Inflammatory macrophage treated with lipopolysaccharide for 4 hours (primary cell): ENCODE results near the gene MRPL50.

Experiments used
- DNase-seq: peaks from one replicate; pipeline ENCODE4 v3.0.0-alpha.2; 2020

Gene MRPL50

DNA sequence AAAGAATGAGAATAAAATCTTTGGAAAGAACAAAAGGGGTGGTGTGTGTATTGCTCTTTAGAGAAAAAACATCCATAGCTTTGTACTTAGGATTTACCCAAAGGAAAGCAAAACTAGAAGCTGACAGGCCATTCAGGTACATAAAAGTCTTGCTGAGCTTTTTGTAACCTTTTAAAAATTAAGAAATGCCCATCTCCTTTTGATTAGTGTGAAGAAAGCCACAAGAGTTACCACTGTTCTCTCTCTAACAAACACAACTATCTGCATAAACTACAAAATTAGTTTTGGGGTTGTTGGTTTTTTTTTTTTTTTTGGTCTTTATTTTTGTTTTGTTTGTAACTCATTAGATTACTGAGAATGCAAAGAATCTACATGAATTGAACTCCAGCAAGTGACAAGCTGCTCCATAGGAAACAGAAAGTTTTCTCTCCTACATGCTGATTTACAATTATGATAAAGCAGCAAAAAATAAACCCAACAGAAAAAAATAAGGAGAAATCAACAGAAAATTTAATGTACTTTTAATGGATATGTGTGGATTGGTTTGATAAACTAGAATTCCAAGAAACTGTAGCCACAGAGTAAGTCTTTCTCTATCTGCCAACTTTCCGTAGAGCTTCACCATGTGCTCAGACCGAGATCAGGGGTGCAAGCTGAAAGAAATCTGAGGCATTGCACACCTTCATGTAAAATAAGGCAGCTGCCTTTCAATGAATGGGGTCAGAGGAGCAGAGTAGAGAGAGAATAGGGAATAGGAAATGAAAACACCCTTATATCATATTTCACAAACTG lies 25.9 kb downstream of the MRPL50 start:
- DNase-seq, result no peak

DNA sequence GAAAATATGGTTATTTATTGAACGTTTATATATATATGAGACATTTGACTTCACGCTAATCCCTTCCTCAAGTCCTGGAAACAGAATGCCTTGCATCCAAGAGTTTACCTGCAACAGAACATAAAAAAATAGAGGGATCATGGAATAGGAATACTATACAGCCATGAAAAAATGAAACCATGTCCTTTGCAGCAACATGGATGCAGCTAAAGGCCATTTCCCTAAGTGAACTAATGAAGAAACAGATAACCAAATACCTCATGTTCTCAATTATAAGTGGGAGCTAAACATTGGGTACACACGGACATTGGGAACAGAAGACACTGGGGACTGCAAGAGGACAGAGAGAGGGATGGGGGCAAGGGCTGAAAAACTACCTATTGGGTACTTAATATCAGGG lies 26.6 kb downstream of the MRPL50 start:
- DNase-seq, result no peak

DNA sequence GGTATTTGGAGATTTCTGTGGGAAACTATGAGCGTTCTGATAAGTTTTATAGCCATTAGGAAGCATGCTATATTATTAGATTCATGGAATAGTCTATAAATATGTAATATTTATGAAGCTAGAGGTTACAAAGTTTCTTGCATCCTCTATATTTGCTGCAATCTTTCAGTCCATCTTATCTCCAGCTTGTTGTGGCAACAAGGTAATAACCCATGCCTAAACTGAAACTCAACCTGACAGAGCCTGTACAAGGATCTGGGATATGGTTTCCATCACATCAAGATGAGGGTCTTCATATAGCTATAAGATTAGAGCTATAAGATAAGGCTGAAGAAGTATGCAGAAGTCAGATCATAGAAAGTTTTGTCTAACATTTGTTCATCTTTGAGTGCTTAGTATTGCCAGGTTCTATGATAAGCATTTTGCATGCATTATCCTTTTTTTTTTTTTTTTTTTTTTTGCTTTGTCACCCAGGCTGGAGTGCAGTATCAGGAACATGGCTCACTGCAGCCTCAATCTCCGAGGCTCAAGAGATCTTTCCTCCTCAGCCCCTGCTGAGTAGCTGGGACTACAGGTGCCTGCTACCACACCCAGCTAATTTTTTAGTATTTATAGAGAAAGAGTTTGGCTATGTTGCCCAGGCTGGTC lies 28.4 kb downstream of the MRPL50 start:
- DNase-seq, result no peak

DNA sequence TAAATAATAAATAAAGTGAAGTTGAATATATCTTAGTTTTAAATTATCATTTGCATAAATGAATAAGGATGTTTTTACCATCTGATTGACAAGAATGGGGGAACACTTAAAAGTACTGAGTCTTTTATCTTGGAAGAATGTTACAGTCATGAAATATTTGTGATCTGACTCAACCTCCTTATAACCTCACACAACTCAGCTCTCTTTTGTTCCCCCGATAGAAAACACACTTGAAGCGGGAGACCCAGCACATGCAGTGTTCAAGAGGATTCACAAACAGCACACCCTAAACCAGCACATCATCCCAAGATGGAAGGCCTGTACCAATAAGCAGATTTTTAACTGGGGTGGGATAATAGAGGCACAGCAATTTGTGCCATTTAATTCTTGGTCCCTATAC lies 29.1 kb downstream of the MRPL50 start:
- DNase-seq, result no peak

DNA sequence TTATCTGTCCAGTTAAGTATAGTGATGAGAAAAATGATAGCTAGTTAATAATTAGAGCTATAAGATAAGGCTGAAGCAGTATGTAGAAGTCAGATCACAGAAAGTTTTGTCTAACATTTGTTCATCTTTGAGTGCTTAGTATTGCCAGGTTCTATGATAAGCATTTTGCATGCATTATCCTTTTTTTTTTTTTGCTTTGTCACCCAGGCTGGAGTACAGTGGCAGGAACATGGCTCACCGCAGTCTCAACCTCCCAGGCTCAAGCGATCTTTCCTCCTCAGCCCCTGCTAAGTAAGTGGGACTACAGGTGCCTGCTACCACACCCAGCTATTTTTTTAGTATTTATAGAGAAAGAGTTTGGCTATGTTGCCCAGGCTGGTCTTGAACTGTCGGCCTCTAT lies 31.1 kb downstream of the MRPL50 start:
- no peak for DNase-seq

DNA sequence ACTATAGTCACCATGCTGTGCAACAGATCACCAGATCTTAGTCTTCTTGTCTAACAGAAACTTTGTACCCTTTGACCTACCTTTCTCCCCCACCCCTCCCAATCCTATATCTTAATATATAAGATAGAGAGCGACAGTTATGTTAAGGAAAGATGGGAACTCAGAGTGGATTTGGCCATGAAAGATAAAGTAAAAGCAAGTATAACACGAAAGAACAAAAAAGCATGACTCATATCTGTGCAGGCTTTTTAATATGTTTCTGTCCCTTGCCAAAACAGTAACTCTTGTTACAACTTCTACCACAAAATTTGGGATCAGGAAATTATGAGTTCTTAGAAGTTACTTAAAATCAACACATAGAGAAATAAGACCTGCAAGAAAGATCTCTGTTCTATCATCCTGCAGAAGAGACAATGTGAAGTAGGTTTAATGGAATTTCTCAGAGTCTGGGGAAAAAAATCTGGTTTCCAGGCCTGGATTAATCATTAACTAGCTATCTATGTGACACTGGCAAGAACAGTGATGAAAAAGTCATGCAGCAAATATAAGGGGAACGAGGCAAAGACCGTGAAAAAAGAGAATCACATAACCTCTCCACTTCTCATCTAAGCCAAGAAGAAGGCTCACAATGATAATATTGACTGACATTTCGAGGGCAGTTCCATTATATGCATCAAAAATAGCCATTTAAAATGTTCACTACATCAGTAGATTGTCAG lies 32.2 kb downstream of the MRPL50 start:
- no peak for DNase-seq

DNA sequence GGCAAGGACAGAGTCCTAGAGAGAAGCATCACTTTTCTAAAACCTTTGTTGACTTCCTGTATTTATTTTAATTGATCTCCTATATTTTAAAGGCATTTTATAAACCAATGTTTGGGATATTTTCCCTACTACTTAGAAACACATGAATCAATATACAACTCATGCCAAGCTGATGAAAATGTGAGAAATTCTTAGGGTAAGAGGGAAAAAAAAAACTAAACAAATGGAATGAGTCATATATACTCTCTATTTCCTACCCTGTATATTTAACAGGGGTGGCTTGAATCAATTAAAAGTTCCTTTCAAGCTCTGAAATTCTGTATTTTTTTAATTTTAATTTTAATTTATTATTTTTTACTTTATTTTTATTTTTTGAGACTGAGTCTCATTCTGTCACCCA lies 33.2 kb downstream of the MRPL50 start:
- no peak for DNase-seq

DNA sequence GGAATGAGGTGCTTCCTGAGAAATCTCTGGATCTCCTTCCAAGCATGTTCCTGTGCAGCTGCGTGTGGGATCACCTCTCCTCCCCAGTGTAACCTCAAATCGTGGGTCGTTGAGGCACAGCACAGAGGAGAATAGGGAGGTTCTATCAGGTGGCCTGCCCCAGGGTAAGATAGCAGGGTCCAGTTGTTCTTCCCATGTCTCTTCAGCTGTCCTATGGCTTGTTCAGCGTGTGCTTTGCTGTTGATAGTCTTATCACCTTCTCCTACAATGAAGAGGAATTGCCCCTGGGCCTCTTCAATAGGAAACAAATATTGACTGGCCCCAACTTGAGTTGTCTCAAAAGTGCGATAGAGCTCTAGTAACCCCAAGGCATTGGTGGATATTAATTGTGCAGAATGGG lies 36.0 kb downstream of the MRPL50 start:
- DNase-seq, result no peak

DNA sequence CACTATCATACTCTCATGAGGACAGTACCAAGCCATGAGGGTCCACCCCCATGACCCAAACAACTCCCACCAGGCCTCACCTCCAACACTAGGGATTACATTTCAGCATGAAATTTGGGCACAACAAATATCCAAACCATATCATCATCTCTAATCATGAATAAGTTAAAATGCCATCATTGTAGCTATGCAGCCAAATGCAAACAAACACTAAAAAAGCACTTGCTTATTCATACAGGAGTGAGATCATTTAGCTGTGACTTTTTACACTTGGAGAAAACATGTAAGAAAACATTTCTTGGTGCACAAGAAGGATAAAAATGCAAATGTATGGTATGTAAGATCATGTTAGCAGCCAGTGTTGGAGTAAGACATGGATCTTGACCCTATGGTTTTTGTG lies 37.8 kb downstream of the MRPL50 start:
- no peak for DNase-seq

DNA sequence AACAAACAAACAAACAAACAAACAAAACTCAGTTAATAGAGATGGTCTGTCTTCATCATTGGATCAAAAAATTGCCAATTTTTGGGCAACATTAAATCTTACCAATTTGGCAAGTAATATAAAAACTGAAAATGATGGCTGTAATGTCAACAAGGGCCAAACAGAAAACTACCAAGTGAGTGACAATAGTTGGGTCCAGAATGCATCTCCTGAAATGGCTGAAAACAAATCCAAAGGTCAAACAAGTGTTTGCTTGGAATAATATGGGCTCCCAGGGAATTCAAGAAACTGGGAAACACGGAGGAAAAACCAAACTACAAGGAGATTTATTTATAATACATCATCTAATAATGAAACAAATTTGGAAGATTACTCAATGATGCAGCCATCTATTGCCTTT lies 38.7 kb downstream of the MRPL50 start:
- no peak for DNase-seq

DNA sequence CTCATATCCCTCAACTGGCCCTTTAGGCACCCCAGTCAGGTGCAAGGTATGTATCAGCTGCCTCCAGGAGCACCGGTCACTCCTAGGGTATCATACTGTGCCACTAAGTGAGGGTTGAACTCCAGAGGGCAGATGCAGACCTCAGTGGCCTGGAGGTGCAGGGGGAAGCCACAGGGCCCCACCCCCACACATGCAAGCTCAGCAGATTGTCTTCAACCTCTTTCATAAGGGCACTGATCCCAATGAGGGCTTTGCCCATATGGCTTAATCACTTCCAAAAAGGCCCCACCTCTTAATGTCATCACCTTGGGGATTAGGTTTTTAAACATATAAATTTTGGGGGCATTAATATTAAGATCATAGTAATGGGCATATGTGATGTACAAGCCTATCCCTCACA lies 41.8 kb downstream of the MRPL50 start:
- no peak for DNase-seq

DNA sequence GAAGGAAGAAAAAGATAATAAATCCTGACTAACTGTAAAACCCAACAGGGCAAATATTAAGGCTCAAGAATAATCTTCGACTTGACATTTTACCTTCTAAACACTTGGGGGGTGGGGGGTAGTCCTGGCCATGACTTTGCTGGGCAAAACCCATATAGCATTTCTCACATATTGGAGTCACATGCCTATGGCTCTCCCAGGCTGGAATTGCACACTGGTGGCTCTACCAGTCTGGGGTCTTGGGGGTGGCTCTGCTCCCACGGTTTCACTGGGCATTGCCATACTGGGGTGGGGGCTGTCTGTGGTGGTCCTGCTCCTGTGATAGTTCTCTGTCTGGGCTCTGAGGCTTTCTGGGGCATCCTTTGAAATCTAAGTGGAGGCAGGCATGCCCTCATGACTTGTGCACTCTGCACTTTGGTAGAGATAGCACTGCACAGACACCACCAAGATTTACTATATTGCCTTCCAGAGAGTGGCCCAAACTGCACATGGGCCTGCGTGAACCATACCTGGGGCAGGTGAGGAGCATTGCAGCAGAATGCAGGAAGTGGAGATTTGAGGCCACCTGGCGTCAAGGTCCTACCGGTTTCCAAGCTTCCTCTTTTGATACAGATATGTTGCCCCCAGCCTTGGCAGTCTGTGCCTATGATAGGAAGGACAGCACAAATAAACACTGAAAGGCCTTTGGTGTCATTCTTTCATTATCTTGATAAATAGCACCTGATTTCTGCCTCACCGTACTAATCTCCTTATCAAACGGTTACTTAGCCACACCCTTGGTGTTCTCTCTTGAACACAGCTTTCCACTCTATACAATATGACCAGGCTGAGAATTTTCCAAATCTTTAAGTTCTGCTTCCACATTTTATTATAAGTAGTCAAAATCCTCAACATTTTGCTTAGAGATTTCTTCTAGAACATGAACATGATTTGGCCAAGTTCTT lies 43.4 kb downstream of the MRPL50 start:
- no peak for DNase-seq

DNA sequence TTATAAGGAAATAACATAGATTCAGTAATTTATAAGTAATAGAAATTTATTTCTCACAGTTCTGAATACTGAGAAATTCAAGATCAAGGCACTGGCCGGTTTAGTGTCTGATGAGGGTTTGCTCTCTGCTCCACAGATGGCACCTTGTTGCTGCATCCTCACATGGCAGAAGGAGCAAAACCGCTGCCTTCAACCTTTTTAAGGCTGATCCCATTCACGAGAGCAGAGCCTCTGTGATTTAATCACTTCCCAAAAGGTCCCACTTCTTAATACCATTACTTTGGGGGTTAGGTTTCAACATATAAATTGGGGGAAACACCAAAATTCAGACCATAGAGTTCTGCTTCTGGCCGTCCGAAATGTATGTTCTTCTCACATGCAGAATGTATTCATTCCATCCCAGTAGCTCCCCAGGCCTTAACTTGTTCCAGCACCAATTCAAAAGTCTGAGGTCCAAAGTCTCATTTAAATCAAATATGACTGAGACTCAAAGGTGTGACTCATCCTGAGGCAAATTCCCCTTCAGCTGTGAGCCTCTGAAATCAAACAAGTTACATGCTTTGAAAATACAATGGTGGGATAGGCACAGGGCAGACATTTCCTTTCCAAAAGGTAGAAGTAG lies 44.2 kb downstream of the MRPL50 start:
- no peak for DNase-seq

DNA sequence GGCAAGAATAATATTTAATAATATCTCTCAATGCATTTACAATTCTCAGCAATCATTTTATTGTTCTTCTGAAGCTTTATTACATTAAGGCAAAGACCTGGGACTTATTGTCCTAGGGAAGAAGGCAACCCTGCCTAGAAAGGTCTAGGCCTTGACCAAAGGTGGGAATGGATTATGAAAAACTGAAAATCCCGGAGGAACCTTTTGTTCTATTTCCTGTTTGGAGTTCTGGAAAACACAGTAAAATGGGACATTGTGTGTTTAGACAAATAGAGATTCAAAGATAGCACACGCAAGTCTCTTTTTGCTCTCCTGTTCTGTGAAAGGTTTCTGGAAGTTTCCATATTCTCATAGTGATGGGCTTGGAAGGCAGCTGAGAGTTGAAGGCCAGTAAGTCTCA lies 44.7 kb downstream of the MRPL50 start:
- DNase-seq, result no peak

DNA sequence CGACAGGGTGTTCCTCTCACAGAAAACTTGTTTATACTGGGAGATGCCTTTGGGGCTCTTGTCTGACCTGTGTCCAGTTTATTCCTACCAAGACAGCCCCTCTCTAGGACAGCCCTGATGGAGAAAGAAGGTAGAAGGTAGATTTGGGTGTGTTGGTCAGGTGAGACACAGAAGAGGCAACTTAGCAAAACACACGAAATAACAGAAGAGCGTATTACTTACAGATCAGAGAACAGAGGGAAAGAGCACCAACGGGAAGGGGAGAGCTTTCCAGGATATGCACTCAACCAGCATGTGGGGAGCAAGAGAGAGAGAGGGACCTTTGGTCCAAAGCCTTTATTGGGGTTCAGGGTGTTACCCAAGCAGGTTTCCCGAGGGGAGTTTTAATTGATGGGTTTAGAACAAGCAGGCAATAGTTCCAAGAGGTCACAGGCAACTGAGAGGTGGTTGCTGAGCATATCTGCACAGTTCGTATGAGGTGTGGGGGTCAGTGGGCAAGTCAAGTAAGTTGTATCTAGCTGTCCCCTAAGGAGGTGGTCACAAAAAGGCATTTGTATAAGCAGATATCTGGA lies 45.4 kb downstream of the MRPL50 start:
- DNase-seq, result no peak

DNA sequence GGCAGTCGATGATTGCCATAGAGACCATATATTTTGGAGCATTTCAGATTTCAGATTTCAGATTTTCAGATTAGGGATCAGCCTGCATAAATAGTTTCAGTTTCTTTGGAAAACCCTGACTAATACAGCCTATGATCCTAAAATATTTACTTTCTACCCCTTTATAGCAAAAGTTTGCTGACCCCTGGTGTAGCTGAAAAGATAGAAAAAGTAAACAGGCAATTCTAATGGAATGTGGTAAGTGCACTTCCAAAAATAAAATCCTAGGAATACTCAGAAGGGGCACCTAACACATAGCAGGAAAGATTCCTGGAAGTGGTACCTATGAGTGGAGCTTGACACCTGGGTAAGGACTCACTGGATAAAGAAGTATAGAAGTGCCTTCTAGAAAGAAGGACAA lies 48.1 kb downstream of the MRPL50 start:
- no peak for DNase-seq

DNA sequence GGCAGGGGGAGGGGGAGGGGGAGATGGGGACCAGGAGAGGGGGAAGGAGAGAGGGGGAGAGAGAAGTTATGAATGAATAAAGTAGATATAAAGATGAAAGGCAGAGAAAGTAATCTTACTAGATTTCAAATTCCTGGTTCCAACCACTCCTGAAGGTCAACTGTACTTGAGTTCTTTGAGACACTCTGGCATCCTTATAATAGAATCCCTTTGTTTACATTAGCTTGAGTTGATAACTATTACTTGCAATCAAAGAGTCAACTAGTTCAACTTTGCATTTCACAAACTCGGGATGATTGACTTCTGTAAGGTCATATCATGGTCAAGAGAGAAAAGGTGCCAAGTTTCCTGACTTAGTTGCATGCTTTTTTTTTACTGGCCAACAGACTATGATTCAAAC lies 55.8 kb downstream of the MRPL50 start:
- DNase-seq, result no peak

DNA sequence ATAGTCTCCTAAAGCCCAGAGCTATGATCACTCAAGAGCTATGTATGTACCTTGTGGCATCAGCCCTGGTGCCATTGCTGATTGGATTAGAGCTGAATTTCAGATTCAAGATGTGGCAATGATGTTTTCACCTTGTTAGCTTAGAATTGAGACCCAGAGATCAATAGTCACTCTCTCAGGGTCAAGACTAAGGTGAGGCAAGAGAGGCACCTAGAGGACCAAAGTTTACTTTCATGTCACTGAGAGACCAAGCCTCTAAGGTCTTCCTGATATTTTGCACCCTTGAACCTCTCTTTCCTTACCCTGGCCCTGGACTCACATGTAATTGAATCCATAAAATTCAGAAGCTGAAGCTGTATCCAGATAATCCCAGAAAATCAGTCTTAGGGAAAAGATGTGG lies 56.5 kb downstream of the MRPL50 start:
- no peak for DNase-seq
